ENCODE results near the gene HYKK. TPM values are rescaled to one million over a fixed set of nuclear protein-coding genes. Genes with fewer than 3 reads are reported as not detected.
A peak's percentile ranks its signal among the peaks of the same experiment; 100 is the strongest.

HYKK gene
- total and polyA plus RNA-seq, 9 of the 15 experiments (the other 6 are each of a cell fraction or from before 2014, with no cell fraction given): 1.9 to 6.1 (median 4.3) TPM

DNA sequence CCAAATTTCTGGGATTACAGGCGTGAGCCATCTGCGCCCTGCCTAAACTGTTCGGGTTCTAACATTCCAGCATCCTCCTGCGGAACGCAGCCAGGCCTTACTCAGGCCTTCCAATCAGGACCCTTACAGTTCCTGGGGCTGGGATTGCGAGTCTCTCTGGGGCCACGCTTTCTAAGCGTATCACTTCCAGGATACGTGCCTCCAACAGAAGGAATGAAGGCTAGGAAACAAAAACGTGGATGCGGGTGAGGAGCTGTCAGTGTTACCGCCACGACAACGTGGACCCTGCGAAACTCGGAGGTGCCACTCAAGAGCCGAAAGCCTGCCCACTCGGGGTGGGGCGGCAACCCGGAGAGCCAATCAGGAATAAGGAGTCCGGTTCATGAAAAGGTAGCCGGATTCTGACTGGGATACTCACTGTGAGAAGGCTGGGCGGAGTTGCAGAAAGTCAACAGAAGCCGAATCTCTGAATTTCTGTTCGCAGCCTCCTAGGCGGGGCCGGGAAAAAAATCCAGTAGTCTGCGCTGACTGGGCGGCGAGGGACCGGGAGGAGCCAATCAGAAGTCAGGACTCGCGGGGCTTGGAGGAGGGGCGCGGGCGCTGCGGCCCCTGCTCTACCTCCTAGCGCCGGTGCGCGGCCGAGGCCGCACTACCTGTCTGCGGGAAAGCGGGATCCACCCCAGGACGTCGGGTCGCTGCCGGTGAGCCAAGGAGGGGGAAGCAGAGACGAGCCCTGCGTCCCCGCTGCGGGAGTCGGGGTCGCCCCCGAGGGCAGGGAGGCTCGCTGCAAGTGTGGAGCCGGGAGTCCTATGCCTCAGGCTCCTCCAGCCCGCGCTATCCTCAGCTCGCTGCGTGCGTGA is at the start of gene HYKK (continued):
- TF ChIP-seq CHD2 (IDR thresholded peaks at IDR 0.05; ENCODE audit: low read depth, low read length): 0 out of 2 replicates have a peak, but pooled peaks have one; percentile 18
- TF ChIP-seq, protein P1, sequence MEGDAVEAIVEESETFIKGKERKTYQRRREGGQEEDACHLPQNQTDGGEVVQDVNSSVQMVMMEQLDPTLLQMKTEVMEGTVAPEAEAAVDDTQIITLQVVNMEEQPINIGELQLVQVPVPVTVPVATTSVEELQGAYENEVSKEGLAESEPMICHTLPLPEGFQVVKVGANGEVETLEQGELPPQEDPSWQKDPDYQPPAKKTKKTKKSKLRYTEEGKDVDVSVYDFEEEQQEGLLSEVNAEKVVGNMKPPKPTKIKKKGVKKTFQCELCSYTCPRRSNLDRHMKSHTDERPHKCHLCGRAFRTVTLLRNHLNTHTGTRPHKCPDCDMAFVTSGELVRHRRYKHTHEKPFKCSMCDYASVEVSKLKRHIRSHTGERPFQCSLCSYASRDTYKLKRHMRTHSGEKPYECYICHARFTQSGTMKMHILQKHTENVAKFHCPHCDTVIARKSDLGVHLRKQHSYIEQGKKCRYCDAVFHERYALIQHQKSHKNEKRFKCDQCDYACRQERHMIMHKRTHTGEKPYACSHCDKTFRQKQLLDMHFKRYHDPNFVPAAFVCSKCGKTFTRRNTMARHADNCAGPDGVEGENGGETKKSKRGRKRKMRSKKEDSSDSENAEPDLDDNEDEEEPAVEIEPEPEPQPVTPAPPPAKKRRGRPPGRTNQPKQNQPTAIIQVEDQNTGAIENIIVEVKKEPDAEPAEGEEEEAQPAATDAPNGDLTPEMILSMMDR (IDR thresholded peaks at IDR 0.05 in 2 of 3, conservative IDR thresholded peaks at IDR 0.05 in 1 of 3; ENCODE audit: insufficient read depth in 2 of 3, low read depth in 1 of 3, low read length in 3 of 3): peak in 1 of 3 experiments; percentile 15; a peak in 1 of 6 replicates
- peak; percentile 36; the same call in 1 of the 2 replicates for TF ChIP-seq SIN3B (IDR thresholded peaks at IDR 0.05; ENCODE audit: low read depth)
- TF ChIP-seq, protein P2, sequence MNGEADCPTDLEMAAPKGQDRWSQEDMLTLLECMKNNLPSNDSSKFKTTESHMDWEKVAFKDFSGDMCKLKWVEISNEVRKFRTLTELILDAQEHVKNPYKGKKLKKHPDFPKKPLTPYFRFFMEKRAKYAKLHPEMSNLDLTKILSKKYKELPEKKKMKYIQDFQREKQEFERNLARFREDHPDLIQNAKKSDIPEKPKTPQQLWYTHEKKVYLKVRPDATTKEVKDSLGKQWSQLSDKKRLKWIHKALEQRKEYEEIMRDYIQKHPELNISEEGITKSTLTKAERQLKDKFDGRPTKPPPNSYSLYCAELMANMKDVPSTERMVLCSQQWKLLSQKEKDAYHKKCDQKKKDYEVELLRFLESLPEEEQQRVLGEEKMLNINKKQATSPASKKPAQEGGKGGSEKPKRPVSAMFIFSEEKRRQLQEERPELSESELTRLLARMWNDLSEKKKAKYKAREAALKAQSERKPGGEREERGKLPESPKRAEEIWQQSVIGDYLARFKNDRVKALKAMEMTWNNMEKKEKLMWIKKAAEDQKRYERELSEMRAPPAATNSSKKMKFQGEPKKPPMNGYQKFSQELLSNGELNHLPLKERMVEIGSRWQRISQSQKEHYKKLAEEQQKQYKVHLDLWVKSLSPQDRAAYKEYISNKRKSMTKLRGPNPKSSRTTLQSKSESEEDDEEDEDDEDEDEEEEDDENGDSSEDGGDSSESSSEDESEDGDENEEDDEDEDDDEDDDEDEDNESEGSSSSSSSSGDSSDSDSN (IDR thresholded peaks at IDR 0.05; ENCODE audit: borderline replicate concordance in 1 of 2, low read depth in 2 of 2, low read length in 2 of 2): 0 out of 4 replicates have a peak, but pooled peaks of 1 of the 2 experiments have one; percentile 16
- no peak for TF ChIP-seq FOXJ3 (CRISPR knock-in tag; IDR thresholded peaks at IDR 0.05)
- TF ChIP-seq SMARCE1 (IDR thresholded peaks at IDR 0.05): peak; percentile 28; the same call in 1 of the 2 replicates
- 0 out of 2 replicates have a peak, but pooled peaks have one; percentile 26 for TF ChIP-seq SP1 (CRISPR knock-in tag; IDR thresholded peaks at IDR 0.05)
- peak; percentile 75 for TF ChIP-seq CXXC5 (CRISPR knock-in tag; IDR thresholded peaks at IDR 0.05)
- TF ChIP-seq FOXK2 (conservative IDR thresholded peaks at IDR 0.05 in 1 of 2, IDR thresholded peaks at IDR 0.05 in 1 of 2; ENCODE audit: low read depth in 2 of 2): peak; percentile 51 to 63; a peak in 2 of 4 replicates
- TF ChIP-seq RNF2 (IDR thresholded peaks at IDR 0.05): 0 out of 2 replicates have a peak, but pooled peaks have one; percentile 18
- peak in 1 of 2 experiments; percentile 78; a peak in 2 of 4 replicates for TF ChIP-seq HDAC1 (IDR thresholded peaks at IDR 0.05)
- TF ChIP-seq ZNF282 (CRISPR knock-in tag; IDR thresholded peaks at IDR 0.05): no peak
- TF ChIP-seq, protein P3, sequence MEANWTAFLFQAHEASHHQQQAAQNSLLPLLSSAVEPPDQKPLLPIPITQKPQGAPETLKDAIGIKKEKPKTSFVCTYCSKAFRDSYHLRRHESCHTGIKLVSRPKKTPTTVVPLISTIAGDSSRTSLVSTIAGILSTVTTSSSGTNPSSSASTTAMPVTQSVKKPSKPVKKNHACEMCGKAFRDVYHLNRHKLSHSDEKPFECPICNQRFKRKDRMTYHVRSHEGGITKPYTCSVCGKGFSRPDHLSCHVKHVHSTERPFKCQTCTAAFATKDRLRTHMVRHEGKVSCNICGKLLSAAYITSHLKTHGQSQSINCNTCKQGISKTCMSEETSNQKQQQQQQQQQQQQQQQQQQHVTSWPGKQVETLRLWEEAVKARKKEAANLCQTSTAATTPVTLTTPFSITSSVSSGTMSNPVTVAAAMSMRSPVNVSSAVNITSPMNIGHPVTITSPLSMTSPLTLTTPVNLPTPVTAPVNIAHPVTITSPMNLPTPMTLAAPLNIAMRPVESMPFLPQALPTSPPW (CRISPR knock-in tag; IDR thresholded peaks at IDR 0.05): peak; percentile 75
- no peak for TF ChIP-seq NFE2L1 (tag; IDR thresholded peaks at IDR 0.05; ENCODE audit: borderline replicate concordance, low read depth)
- peak; percentile 68 for TF ChIP-seq HNRNPLL (IDR thresholded peaks at IDR 0.05; ENCODE audit: low read depth, low read length, poor library complexity, severe bottlenecking)
- TF ChIP-seq HIVEP1 (CRISPR knock-in tag; IDR thresholded peaks at IDR 0.05): 0 out of 2 replicates have a peak, but pooled peaks have one; percentile 31
- no peak for TF ChIP-seq BHLHE40 (IDR thresholded peaks at IDR 0.05; ENCODE audit: low read length)
- TF ChIP-seq FOXM1 (IDR thresholded peaks at IDR 0.05; ENCODE audit: low read depth): no peak
- peak; percentile 86 for TF ChIP-seq FOXM1 (CRISPR knock-in tag; IDR thresholded peaks at IDR 0.05; ENCODE audit: low read depth)
- no peak for TF ChIP-seq NCOA2 (IDR thresholded peaks at IDR 0.05; ENCODE audit: partially characterized antibody in 2 of 2)
- peak; percentile 64; the same call in 1 of the 2 replicates for TF ChIP-seq EP400 (IDR thresholded peaks at IDR 0.05)
- TF ChIP-seq POLR2B (IDR thresholded peaks at IDR 0.05; ENCODE audit: low read depth, partially characterized antibody): peak; percentile 53
- peak; percentile 86 for TF ChIP-seq CTBP1 (IDR thresholded peaks at IDR 0.05; ENCODE audit: borderline replicate concordance)
